Prostate gland (tissue), 2 donors: ENCODE results near the gene SHC3. TPM values are rescaled to one million over a fixed set of nuclear protein-coding genes. Genes with fewer than 3 reads are reported as not detected.

ENCODE experiments used
- DNase-seq: peaks from one replicate; pipeline ENCODE4 v3.0.0-alpha.2; 2019; ENCODE audit warnings: low spot score
- H3K27ac ChIP-seq, 2 donors: fragments of 200-600 bp; sonication (generic); 2 replicates each; pipeline ENCODE4 v1.5.1; 2017 to 2019
- H3K27me3 ChIP-seq: fragments of 200-600 bp; sonication (generic); replicated peaks from 2 replicates; pipeline ENCODE4 v1.5.1; 2019; ENCODE audit not compliant: insufficient read depth
- H3K36me3 ChIP-seq, 2 donors: fragments of 200-600 bp; sonication (generic); 1 replicate in 1 of 2; 2 replicates in 1 of 2; pipeline versions ENCODE4 v1.5.1 to v1.8.1; 2017 to 2019
- H3K4me1 ChIP-seq: fragments of 200-600 bp; sonication (generic); replicated peaks from 2 replicates; pipeline ENCODE4 v1.5.1; 2019
- H3K4me3 ChIP-seq, 2 donors: fragments of 200-600 bp; sonication (generic); 2 replicates each; pipeline ENCODE4 v1.5.1; 2017 to 2019
- H3K9me3 ChIP-seq: fragments of 200-600 bp; sonication (generic); 2 replicates; pipeline ENCODE4 v1.5.1; 2017
- CTCF ChIP-seq, 4 experiments: fragments of 200-600 bp in 2 of 4; fragments of 450-650 bp in 2 of 4; sonication (generic) in 2 of 4; IDR thresholded peaks; 1 replicate in 3 of 4; 2 replicates in 1 of 4; pipeline ENCODE4 v1.5.1; 2016 to 2019; ENCODE audit warnings: antibody characterized with exemption in 4 of 4, mild to moderate bottlenecking in 2 of 4, moderate library complexity in 2 of 4
- POLR2A ChIP-seq: fragments of 450-650 bp; IDR thresholded peaks from one replicate; pipeline ENCODE4 v1.6.1; 2016; ENCODE audit warnings: antibody characterized with exemption, mild to moderate bottlenecking
- POLR2AphosphoS5 ChIP-seq: sonication (generic); formaldehyde crosslinking; IDR thresholded peaks from one replicate; pipeline ENCODE4 v1.6.1; 2017; ENCODE audit warnings: antibody characterized with exemption
- WGBS: methylation state at CpG from one replicate; pipeline ENCODE4 v1.1.5; 2018; 5-methylcytosine and 5-hydroxymethylcytosine counted together
- intact Hi-C: fragments of 100-400 bp; cut with DNase I; formaldehyde crosslinking; loops from one replicate; pipeline ENCODE4 v1.14.2; 2022
- total RNA-seq, 2 donors: library from RNA; depleted of rRNA; stranded (reverse); fragments of >200 nt; gene quantifications; one replicate each; pipeline ENCODE4 v1.1.0, GENCODE V29; 2016

The SHC3 gene
- total RNA-seq, 2 donors from 2014 or later = 0.34 to 0.59 TPM

- intact Hi-C loops = loop anchor here (10.0 kb wide), 1 partner anchor 267 kb away; no protein-coding TSS in a partner anchor
- H3K4me3 ChIP-seq = no peak overlapping the region
- no peaks in the 10 kb centered on the region for H3K9me3 ChIP-seq
- no peaks in the 10 kb centered on the region for H3K36me3 ChIP-seq
- H3K27me3 ChIP-seq = no peaks in the 10 kb centered on the region
- no peak for TF ChIP-seq POLR2AphosphoS5
- TF ChIP-seq POLR2A = no peak
- TF ChIP-seq CTCF (IDR thresholded peaks at IDR 0.05) = no peak
- H3K27ac ChIP-seq = no peak overlapping the region
- WGBS = 90% methylated on average over 9 of the region's 9 CpGs
- H3K4me1 ChIP-seq = no peaks in the 10 kb centered on the region
- no peak for DNase-seq
Observed at GRCh38 chr9:89008055-89008743, 170.4 kb downstream of the SHC3 start.

DNA sequence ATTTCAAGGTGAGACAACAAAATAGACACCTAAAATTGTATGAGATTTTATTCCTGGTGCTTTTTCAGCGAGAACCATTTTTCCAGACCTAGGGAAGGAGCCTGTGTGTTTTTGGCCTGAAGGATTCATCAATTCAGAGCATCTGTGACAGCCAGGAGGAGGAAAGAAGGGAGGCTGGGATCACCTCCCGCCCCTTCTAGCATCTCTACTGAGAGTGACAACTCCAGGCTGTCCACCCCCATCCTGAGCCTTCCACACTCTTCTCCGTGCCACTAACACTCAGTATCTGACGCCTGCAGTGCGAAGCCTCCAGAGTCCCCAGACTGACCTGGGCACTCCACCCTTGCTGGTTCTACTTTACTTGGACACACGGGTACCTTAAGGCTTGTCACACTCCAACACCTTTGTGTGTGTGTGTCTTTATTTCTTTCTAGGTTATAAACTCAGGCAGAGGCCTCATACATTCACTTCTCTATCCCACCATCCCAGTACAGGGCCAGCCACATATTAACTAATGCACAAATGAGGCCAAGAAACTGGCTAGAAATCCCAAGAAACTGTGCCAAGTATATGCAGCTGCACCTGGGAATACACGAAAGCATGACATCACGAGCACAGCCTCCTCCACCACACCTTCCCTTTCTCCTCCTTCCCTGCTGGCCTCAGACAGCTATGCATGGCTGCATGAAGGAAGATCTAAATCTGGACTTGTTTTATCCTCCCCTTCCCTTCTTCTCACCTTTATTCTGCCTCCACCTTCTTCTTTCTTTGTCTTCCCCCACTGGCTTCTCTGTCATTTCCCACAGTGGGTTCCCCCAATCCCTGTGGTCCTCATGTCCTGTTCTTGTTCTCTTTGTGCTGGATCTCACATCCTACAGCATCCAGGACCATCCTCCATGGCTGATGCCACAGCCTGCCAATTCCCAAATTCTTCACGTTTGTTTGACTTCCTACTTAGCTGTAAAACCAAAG lies 171.3 kb downstream of the SHC3 start:
- H3K27ac ChIP-seq = no peak overlapping the region
- H3K27me3 ChIP-seq = no peaks in the 10 kb centered on the region
- H3K36me3 ChIP-seq = no peaks in the 10 kb centered on the region
- no peak for TF ChIP-seq POLR2A
- no peak for TF ChIP-seq POLR2AphosphoS5
- TF ChIP-seq CTCF (IDR thresholded peaks at IDR 0.05) = no peak
- intact Hi-C loops = loop anchor here (10.0 kb wide), 1 partner anchor 268 kb away; no protein-coding TSS in a partner anchor
- no peak overlapping the region for H3K4me3 ChIP-seq
- H3K9me3 ChIP-seq = no peaks in the 10 kb centered on the region
- no peak for DNase-seq
- no peaks in the 10 kb centered on the region for H3K4me1 ChIP-seq
- WGBS = 81% methylated on average over 9 of the region's 9 CpGs

- no peak for TF ChIP-seq CTCF (IDR thresholded peaks at IDR 0.05)
- TF ChIP-seq POLR2A = no peak
- Histone ChIP-seq H3K4me3 (no peak overlapping the region), H3K4me1 (no peaks in the 10 kb centered on the region), H3K27ac (no peak overlapping the region), H3K9me3 (no peaks in the 10 kb centered on the region), H3K36me3 (no peaks in the 10 kb centered on the region), H3K27me3 (no peaks in the 10 kb centered on the region)
- WGBS = 7% methylated on average over 2 of the region's 2 CpGs
- DNase-seq = no peak
- intact Hi-C loops = loop anchor here (10.0 kb wide), 1 partner anchor 269 kb away; no protein-coding TSS in a partner anchor
Observed at GRCh38 chr9:89006267-89006666, 172.4 kb downstream of the SHC3 start.

- no peak for DNase-seq
- Histone ChIP-seq H3K27me3 (no peaks in the 10 kb centered on the region), H3K9me3 (no peaks in the 10 kb centered on the region), H3K4me3 (no peak overlapping the region), H3K4me1 (no peaks in the 10 kb centered on the region), H3K27ac (no peak overlapping the region), H3K36me3 (no peaks in the 10 kb centered on the region)
- TF ChIP-seq POLR2A = no peak
- TF ChIP-seq CTCF (IDR thresholded peaks at IDR 0.05) = no peak
- no peak for TF ChIP-seq POLR2AphosphoS5
- 90% methylated on average over 9 of the region's 9 CpGs for WGBS
- intact Hi-C loops = loop anchor here (10.0 kb wide), 1 partner anchor 269 kb away; no protein-coding TSS in a partner anchor
Observed at GRCh38 chr9:89005323-89005722, 173.3 kb downstream of the SHC3 start.
